Astrocyte (in vitro differentiated cells and primary cell): ENCODE data around the gene GPS2. TPM values are rescaled to one million over a fixed set of nuclear protein-coding genes. Genes with fewer than 3 reads are reported as not detected.

Source experiments
- DNase-seq: peaks from one replicate; pipeline ENCODE4 v3.0.0-alpha.2; 2010; ENCODE audit warnings: low read depth
- FAIRE-seq: peaks from 2 replicates; lab custom pipeline; 2011; peaks lifted over from hg19 to GRCh38; lab: Jason Lieb, UNC
- H2AFZ ChIP-seq: 2 replicates; pipeline ENCODE4 v1.6.0; 2012; ENCODE audit warnings: low read depth, low read length, inconsistent platforms
- H3K27ac ChIP-seq: 2 replicates; pipeline ENCODE4 v1.5.1; 2011; ENCODE audit warnings: low read depth, low read length, inconsistent platforms
- H3K27me3 ChIP-seq: 2 replicates; pipeline ENCODE4 v1.6.0; 2011; ENCODE audit warnings: low read length, inconsistent platforms; ENCODE audit not compliant: insufficient read depth
- H3K36me3 ChIP-seq: 2 replicates; pipeline ENCODE4 v1.5.1; 2011; ENCODE audit warnings: low read length, inconsistent platforms; ENCODE audit not compliant: insufficient read depth
- H3K4me1 ChIP-seq: 2 replicates; pipeline ENCODE4 v1.5.1; 2011; ENCODE audit warnings: low read length, inconsistent platforms; ENCODE audit not compliant: insufficient read depth
- H3K4me2 ChIP-seq: 2 replicates; pipeline ENCODE4 v1.6.0; 2012; ENCODE audit warnings: low read length, inconsistent platforms
- H3K4me3 ChIP-seq: 2 replicates; pipeline ENCODE4 v1.5.1; 2011; ENCODE audit warnings: low read depth, mild to moderate bottlenecking, low read length, inconsistent platforms; ENCODE audit not compliant: insufficient read depth
- H3K79me2 ChIP-seq: 2 replicates; pipeline ENCODE4 v1.6.0; 2012; ENCODE audit warnings: mild to moderate bottlenecking, low read length, inconsistent platforms; ENCODE audit not compliant: insufficient read depth
- H3K9ac ChIP-seq: 2 replicates; pipeline ENCODE4 v1.6.0; 2012; ENCODE audit warnings: mild to moderate bottlenecking, low read length, inconsistent platforms
- H3K9me3 ChIP-seq: 2 replicates; pipeline ENCODE4 v1.5.1; 2012; ENCODE audit warnings: low read depth, mild to moderate bottlenecking, low read length, inconsistent platforms; ENCODE audit not compliant: insufficient read depth
- H4K20me1 ChIP-seq: 2 replicates; pipeline ENCODE4 v1.6.0; 2012; ENCODE audit warnings: low read length, inconsistent platforms; ENCODE audit not compliant: insufficient read depth
- H3K27ac Mint-ChIP-seq: one replicate; pipeline ENCODE4 v1.8.0; 2021; ENCODE audit warnings: mild to moderate bottlenecking, mixed read lengths; ENCODE audit not compliant: unreplicated experiment
- H3K27me3 Mint-ChIP-seq: one replicate; pipeline ENCODE4 v1.8.0; 2021; ENCODE audit warnings: low read depth, mixed read lengths; ENCODE audit not compliant: unreplicated experiment
- H3K36me3 Mint-ChIP-seq: one replicate; pipeline ENCODE4 v1.8.0; 2021; ENCODE audit warnings: low read depth, mixed read lengths; ENCODE audit not compliant: unreplicated experiment
- H3K4me1 Mint-ChIP-seq: one replicate; pipeline ENCODE4 v1.8.0; 2021; ENCODE audit warnings: low read depth, mixed read lengths; ENCODE audit not compliant: unreplicated experiment
- H3K4me3 Mint-ChIP-seq: one replicate; pipeline ENCODE4 v1.8.0; 2021; ENCODE audit warnings: mild to moderate bottlenecking, moderate library complexity, mixed read lengths; ENCODE audit not compliant: unreplicated experiment
- H3K9me3 Mint-ChIP-seq: one replicate; pipeline ENCODE4 v1.8.0; 2021; ENCODE audit warnings: mild to moderate bottlenecking, mixed read lengths; ENCODE audit not compliant: unreplicated experiment
- CTCF ChIP-seq: IDR thresholded peaks from 2 replicates; pipeline ENCODE4 v1.5.1; 2011; ENCODE audit warnings: low read depth, mild to moderate bottlenecking, inconsistent platforms, low read length, moderate library complexity; ENCODE audit not compliant: insufficient read depth
- EZH2 ChIP-seq: IDR thresholded peaks from 2 replicates; pipeline ENCODE4 v1.6.1; 2012; ENCODE audit warnings: mild to moderate bottlenecking, low read length, inconsistent platforms; ENCODE audit not compliant: insufficient read depth
- total RNA-seq: library from RNA; stranded (reverse); gene quantifications from 2 replicates; pipeline ENCODE4 v1.2.1, GENCODE V29; 2021

Gene GPS2
- total RNA-seq, 1 donor from 2014 or later, result 49.8 TPM

GRCh38 chr17:7289256-7290032 is 25.7 kb downstream of the GPS2 start:
- H3K4me3 Mint-ChIP-seq, result no peak overlapping the region
- peaks cover 2% of the 10 kb centered on the region for H3K36me3 Mint-ChIP-seq
- no peaks in the 10 kb centered on the region for H3K36me3 ChIP-seq
- DNase-seq (no peak), FAIRE-seq (no peak)
- H3K4me3 ChIP-seq, result no peak overlapping the region
- no peaks in the 10 kb centered on the region for H3K79me2 ChIP-seq
- no peak overlapping the region for H2AFZ ChIP-seq
- H3K27me3 ChIP-seq, result peaks cover 55% of the 10 kb centered on the region
- H3K4me1 ChIP-seq, result no peaks in the 10 kb centered on the region
- no peaks in the 10 kb centered on the region for H3K9me3 ChIP-seq
- no peak overlapping the region for H3K27ac Mint-ChIP-seq
- no peak for TF ChIP-seq EZH2
- TF ChIP-seq CTCF, result no peak
- peaks cover 72% of the 10 kb centered on the region for H3K27me3 Mint-ChIP-seq
- peaks cover 2% of the 10 kb centered on the region for H3K4me1 Mint-ChIP-seq
- no peaks in the 10 kb centered on the region for H3K9me3 Mint-ChIP-seq
- H3K4me2 ChIP-seq, result no peak overlapping the region
- H4K20me1 ChIP-seq, result no peaks in the 10 kb centered on the region
- no peak overlapping the region for H3K27ac ChIP-seq
- no peak overlapping the region for H3K9ac ChIP-seq

GRCh38 chr17:7285679-7286078 is 29.5 kb downstream of the GPS2 start:
- H3K27me3 Mint-ChIP-seq, result peaks cover 66% of the 10 kb centered on the region
- no peaks in the 10 kb centered on the region for H3K36me3 ChIP-seq
- no peak overlapping the region for H3K4me2 ChIP-seq

More at GRCh38 chr17:7285679-7286078, 29.5 kb downstream of the GPS2 start:
- no peak overlapping the region for H3K9ac ChIP-seq
- Mint-ChIP-seq H3K27ac (no peak overlapping the region), H3K9me3 (no peaks in the 10 kb centered on the region), H3K4me1 (no peaks in the 10 kb centered on the region), H3K36me3 (peaks cover 2% of the 10 kb centered on the region), H3K4me3 (no peak overlapping the region)
- no peak overlapping the region for H3K4me3 ChIP-seq
- DNase-seq (no peak), FAIRE-seq (no peak)
- no peaks in the 10 kb centered on the region for H3K9me3 ChIP-seq
- no peak for TF ChIP-seq CTCF
- no peak for TF ChIP-seq EZH2
- no peaks in the 10 kb centered on the region for H3K79me2 ChIP-seq
- H2AFZ ChIP-seq, result no peak overlapping the region
- peaks cover 13% of the 10 kb centered on the region for H3K4me1 ChIP-seq
- H3K27me3 ChIP-seq, result peaks cover 37% of the 10 kb centered on the region
- H4K20me1 ChIP-seq, result no peaks in the 10 kb centered on the region
- H3K27ac ChIP-seq, result no peak overlapping the region
